Endothelial cell of umbilical vein (primary cell): Measurements from ENCODE around the gene QRFPR. TPM values are rescaled to one million over a fixed set of nuclear protein-coding genes. Genes with fewer than 3 reads are reported as not detected.

Source experiments
- BruUV-seq: library from RNA; stranded (reverse); fragments of 400-500 nt; replicated peaks from 2 replicates; lab custom pipeline; 2021; lab: Mats Ljungman, UMichigan
- CTCF ChIA-PET: fragments of 300-600, 350-600 bp; sonication (Branson Sonifier 250); formaldehyde crosslinking; loops from one replicate; lab custom pipeline; 2021; ENCODE audit warnings: antibody characterized with exemption, inconsistent platforms; lab: Charles Lee
- POLR2A ChIA-PET: fragments of 300-600, 350-600 bp; sonication (Branson Sonifier 250); formaldehyde crosslinking; loops from one replicate; lab custom pipeline; 2021; ENCODE audit warnings: antibody characterized with exemption, inconsistent platforms; lab: Charles Lee
- DNase-seq: peaks from one replicate; pipeline ENCODE4 v3.0.0-alpha.2; 2011; ENCODE audit warnings: low read depth, low spot score
- FAIRE-seq: peaks from 2 replicates; lab custom pipeline; 2011; peaks lifted over from hg19 to GRCh38; lab: Jason Lieb, UNC
- H2AFZ ChIP-seq: 2 replicates; pipeline ENCODE4 v1.6.0; 2012; ENCODE audit warnings: low read depth, low read length, control low read depth, inconsistent platforms
- H3K27ac ChIP-seq: 2 replicates; pipeline ENCODE4 v1.5.1; 2011; ENCODE audit warnings: low read depth, mild to moderate bottlenecking, control low read depth, low read length, moderate library complexity; ENCODE audit not compliant: insufficient read depth
- H3K27me3 ChIP-seq, 2 experiments: 2 replicates each; pipeline versions ENCODE4 v1.6.0 to v1.6.1; 2011; ENCODE audit warnings: low read length in 2 of 2, mixed read lengths in 1 of 2; ENCODE audit not compliant: control insufficient read depth in 2 of 2, insufficient read depth in 2 of 2
- H3K36me3 ChIP-seq, 2 experiments: 2 replicates in 1 of 2; 3 replicates in 1 of 2; pipeline ENCODE4 v1.5.1; 2011; ENCODE audit warnings: low read length in 2 of 2, mild to moderate bottlenecking in 1 of 2, moderate library complexity in 1 of 2; ENCODE audit not compliant: control insufficient read depth in 2 of 2, insufficient read depth in 2 of 2; ENCODE audit errors: extremely low read depth in 1 of 2
- H3K4me1 ChIP-seq: 3 replicates; pipeline ENCODE4 v1.5.1; 2011; ENCODE audit warnings: mild to moderate bottlenecking, low read length; ENCODE audit not compliant: control insufficient read depth, insufficient read depth; ENCODE audit errors: extremely low read depth
- H3K4me2 ChIP-seq: 2 replicates; pipeline ENCODE4 v1.6.1; 2011; ENCODE audit warnings: low read length, control low read depth, mixed read lengths; ENCODE audit not compliant: insufficient read depth
- H3K4me3 ChIP-seq, 3 experiments: fragments of 200-600 bp in 1 of 3; sonication (generic), shearing (Covaris generic) in 1 of 3; replicated peaks in 1 of 3; 2 replicates each; pipeline ENCODE4 v1.5.1; 2011 to 2016; ENCODE audit warnings: control low read depth in 3 of 3, low read length in 3 of 3, mild to moderate bottlenecking in 2 of 3, inconsistent platforms in 1 of 3, low read depth in 1 of 3, moderate library complexity in 1 of 3; ENCODE audit not compliant: insufficient read depth in 1 of 3
- H3K79me2 ChIP-seq: 2 replicates; pipeline ENCODE4 v1.6.0; 2012; ENCODE audit warnings: low read length, inconsistent platforms; ENCODE audit not compliant: control insufficient read depth, insufficient read depth
- H3K9ac ChIP-seq: replicated peaks from 2 replicates; pipeline ENCODE3; 2011; ENCODE audit warnings: low read length, control low read depth; ENCODE audit not compliant: insufficient read depth; ENCODE audit errors: extremely low read depth
- H3K9me1 ChIP-seq: replicated peaks from 3 replicates; pipeline ENCODE4 v1.6.0; 2011; ENCODE audit warnings: mild to moderate bottlenecking, low read length; ENCODE audit not compliant: control insufficient read depth, insufficient read depth; ENCODE audit errors: extremely low read depth
- H3K9me3 ChIP-seq: replicated peaks from 2 replicates; pipeline ENCODE4 v1.5.1; 2012; ENCODE audit warnings: low read length, inconsistent platforms; ENCODE audit not compliant: control insufficient read depth, insufficient read depth
- H4K20me1 ChIP-seq: replicated peaks from 2 replicates; pipeline ENCODE3; 2011; ENCODE audit warnings: mild to moderate bottlenecking, low read length; ENCODE audit not compliant: control insufficient read depth, insufficient read depth; ENCODE audit errors: extremely low read depth
- CTCF ChIP-seq, 2 donors: IDR thresholded peaks; 1 replicate in 1 of 2; 2 replicates in 1 of 2; pipeline ENCODE4 v1.5.1; 2011; ENCODE audit warnings: low read length in 2 of 2, mild to moderate bottlenecking in 2 of 2, moderate library complexity in 2 of 2, control low read depth in 1 of 2, inconsistent platforms in 1 of 2, low read depth in 1 of 2; ENCODE audit not compliant: insufficient read depth in 1 of 2; ENCODE audit errors: extremely low read depth in 1 of 2
- EZH2 ChIP-seq: IDR thresholded peaks from 2 replicates; pipeline ENCODE4 v1.6.1; 2012; ENCODE audit warnings: borderline replicate concordance, low read depth, mild to moderate bottlenecking, moderate library complexity, low read length, inconsistent platforms; ENCODE audit not compliant: severe bottlenecking
- FOS ChIP-seq: IDR thresholded peaks from 2 replicates; pipeline ENCODE4 v1.6.1; 2011; ENCODE audit warnings: mild to moderate bottlenecking, low read length, moderate library complexity, borderline replicate concordance; ENCODE audit not compliant: insufficient read depth
- GATA2 ChIP-seq: IDR thresholded peaks from 2 replicates; pipeline ENCODE4 v1.7.0; 2011; ENCODE audit warnings: low read depth, mild to moderate bottlenecking, moderate library complexity, mixed read lengths, low read length; ENCODE audit not compliant: insufficient read length, insufficient read depth
- JUN ChIP-seq: IDR thresholded peaks from 2 replicates; pipeline ENCODE4 v1.6.1; 2011; ENCODE audit warnings: borderline replicate concordance, low read depth; ENCODE audit not compliant: insufficient read length, insufficient read depth
- MAX ChIP-seq: IDR thresholded peaks from 2 replicates; pipeline ENCODE4 v1.6.1; 2011; ENCODE audit not compliant: insufficient read depth, insufficient read length
- MYC ChIP-seq: IDR thresholded peaks from one replicate; pipeline ENCODE4 v1.6.1; 2011; ENCODE audit warnings: mild to moderate bottlenecking, low read depth, low read length
- POLR2A ChIP-seq: IDR thresholded peaks from 2 replicates; pipeline ENCODE4 v1.6.1; 2012; ENCODE audit warnings: low read depth, mild to moderate bottlenecking, control low read depth, low read length
- POLR2AphosphoS5 ChIP-seq: IDR thresholded peaks from 2 replicates; pipeline ENCODE4 v1.6.1; 2012; ENCODE audit warnings: low read depth, mild to moderate bottlenecking, control low read depth, low read length, moderate library complexity; ENCODE audit not compliant: insufficient read depth
- dilution Hi-C: fragments of 300-500 bp; cut with MboI; formaldehyde crosslinking; loops from one replicate; pipeline ENCODE4 v1.15.0; 2019; ENCODE audit warnings: low sequenced_read_pairs; ENCODE audit not compliant: extremely low pct_ligation_motif_present
- intact Hi-C: fragments of 100-400 bp; cut with micrococcal nuclease; formaldehyde crosslinking; loops from one replicate; pipeline ENCODE4 v1.10.0; 2022
- polyA plus RNA-seq, 4 experiments: library from polyadenylated mRNA; depleted of rRNA in 3 of 4; stranded (reverse) in 3 of 4; unstranded in 1 of 4; fragments of >200 nt; gene quantifications; 2 replicates each; pipeline versions ENCODE4 v1.2.1 to v1.2.3, GENCODE V29; 2011 to 2012; ENCODE audit warnings: missing spikeins in 1 of 4
- total RNA-seq: library from RNA; stranded (reverse); gene quantifications from 2 replicates; pipeline ENCODE4 v1.2.3, GENCODE V29; 2021

The QRFPR gene
- total and polyA plus RNA-seq, 2 donors (not counting 3 experiments of a cell fraction or from before 2014, with no cell fraction given) = not detected

DNA sequence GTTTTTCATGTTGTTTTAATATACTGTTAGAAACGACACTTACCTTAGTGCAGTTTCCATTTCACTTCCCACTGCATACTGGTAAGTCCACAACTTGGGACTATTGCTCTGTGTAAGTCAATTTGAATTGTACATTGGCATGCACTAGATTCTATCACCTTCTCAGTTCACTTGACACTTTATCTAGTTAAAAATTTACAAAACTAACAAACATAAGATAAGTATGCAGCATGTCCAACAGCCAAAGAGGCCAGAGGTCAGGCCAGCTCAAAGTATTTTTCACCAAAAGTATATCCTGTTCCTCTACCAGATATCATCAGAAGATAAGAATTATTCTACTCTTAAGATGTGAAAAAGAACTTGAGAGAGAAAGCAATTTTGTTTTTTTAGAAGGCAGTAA lies 75.9 kb downstream of the QRFPR start:
- no peaks in the 10 kb centered on the region for H3K9me3 ChIP-seq
- POLR2A ChIA-PET = no interaction called here

More for the DNA sequence above, 75.9 kb downstream of the QRFPR start:
- Histone ChIP-seq H3K4me3 (no peak overlapping the region), H3K4me1 (no peaks in the 10 kb centered on the region), H3K27me3 (no peaks in the 10 kb centered on the region), H3K4me2 (no peak overlapping the region), H4K20me1 (no peaks in the 10 kb centered on the region), H3K9ac (no peak overlapping the region), H3K9me1 (no peaks in the 10 kb centered on the region), H3K36me3 (no peaks in the 10 kb centered on the region), H2AFZ (no peak overlapping the region), H3K27ac (no peak overlapping the region), H3K79me2 (no peaks in the 10 kb centered on the region)
- BruUV-seq = no TSS peak
- intact Hi-C loops (loop anchor here (5.0 kb wide), 1 partner anchor 1233 kb away; no protein-coding TSS in a partner anchor), dilution Hi-C loops (no loop called here)
- TF ChIP-seq MYC (no peak), FOS (no peak), MAX (no peak), GATA2 (no peak), POLR2AphosphoS5 (no peak), JUN (no peak), POLR2A (no peak), CTCF (IDR thresholded peaks at IDR 0.05; ENCODE audit: extremely low read depth in 1 of 2, insufficient read depth in 1 of 2, low read depth in 1 of 2, low read length in 2 of 2) (no peak), EZH2 (no peak)
- FAIRE-seq = no peak
- no peak for DNase-seq
- CTCF ChIA-PET = no interaction called here
